RKO (cell line): ENCODE data around the gene NELL1.
A peak's percentile ranks its signal among the peaks of the same experiment; 100 is the strongest.

ENCODE experiments used
- DNase-seq: peaks from one replicate; pipeline ENCODE4 v3.0.0-alpha.2; 2016; ENCODE audit warnings: low spot score

NELL1 gene

GRCh38 chr11:21564833-21565682, 895.7 kb downstream of the NELL1 start:
- DNase-seq = no peak

DNA sequence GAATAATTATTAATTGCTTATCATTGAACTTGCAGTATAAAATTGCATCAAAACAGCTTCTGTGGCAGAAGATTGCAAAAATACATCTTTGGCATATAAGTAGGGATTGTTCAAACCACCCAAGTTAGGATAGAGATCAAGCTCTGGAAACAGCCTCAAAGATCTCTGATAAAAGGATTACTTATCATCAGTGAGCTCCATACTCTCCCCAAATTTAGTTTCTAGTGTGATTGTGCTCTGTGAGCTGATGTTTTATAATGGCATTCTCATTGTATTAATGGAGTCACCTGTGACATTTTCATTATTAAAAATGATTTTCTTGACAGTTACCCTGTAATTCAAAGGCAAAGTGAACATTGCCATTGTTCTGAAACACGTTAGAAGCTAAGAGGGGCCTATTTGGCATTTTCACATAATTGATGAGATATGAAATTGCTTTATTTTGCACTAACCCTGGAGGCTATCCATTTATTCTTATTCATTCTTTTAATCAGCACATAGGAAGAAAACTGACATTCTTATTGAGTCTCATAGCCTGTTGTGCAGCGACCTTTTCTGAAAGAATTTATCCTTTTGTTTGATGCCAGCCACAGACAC, 897.2 kb downstream of the NELL1 start:
- no peak for DNase-seq

- DNase-seq = no peak
These were observed 898.4 kb downstream of the NELL1 start for GRCh38 chr11:21567645-21568290.

GRCh38 chr11:21572210-21572609, 902.8 kb downstream of the NELL1 start:
- DNase-seq = no peak

DNA sequence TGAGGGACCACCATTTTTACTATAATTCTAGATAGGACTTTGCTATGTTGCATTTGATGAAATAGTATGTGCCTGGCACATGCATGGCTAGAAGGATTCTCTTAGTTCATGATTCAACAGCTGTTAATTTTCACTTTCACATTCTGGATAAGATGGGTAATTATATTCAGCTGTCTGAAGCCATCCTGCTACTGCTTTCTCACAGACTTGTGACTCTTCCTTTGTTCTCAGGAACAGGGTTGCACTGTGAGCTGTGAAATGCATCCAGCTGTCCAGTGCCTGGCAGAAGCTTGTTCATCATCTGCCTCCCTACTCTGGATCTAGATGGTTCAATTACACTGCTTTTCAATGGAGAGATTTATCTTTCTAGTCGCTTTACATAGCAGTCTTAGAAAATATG, 913.4 kb downstream of the NELL1 start:
- no peak for DNase-seq

GRCh38 chr11:21588754-21589153, 919.4 kb downstream of the NELL1 start:
- no peak for DNase-seq

DNA sequence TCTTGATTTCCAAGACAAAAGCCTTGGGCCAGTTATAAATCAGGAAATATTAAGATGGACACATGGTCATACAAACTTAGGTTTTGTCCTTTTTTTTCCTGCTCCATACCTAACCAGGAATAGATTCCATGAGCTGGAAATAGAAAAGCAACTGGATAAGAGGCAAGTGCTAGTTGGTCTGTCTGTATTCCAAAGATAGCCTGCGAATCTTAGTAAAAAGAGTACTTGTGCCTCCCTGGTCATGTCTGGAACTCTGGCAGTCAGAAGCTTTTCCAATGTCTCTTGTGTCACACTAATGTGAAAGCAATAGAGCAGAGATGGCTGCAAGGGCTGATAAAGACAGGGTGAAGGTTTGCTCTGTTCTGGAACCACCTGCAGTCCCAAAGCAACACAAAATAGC, 933.3 kb downstream of the NELL1 start:
- no peak for DNase-seq

- no peak for DNase-seq
These were observed 934.5 kb downstream of the NELL1 start for GRCh38 chr11:21603886-21604285.

DNA sequence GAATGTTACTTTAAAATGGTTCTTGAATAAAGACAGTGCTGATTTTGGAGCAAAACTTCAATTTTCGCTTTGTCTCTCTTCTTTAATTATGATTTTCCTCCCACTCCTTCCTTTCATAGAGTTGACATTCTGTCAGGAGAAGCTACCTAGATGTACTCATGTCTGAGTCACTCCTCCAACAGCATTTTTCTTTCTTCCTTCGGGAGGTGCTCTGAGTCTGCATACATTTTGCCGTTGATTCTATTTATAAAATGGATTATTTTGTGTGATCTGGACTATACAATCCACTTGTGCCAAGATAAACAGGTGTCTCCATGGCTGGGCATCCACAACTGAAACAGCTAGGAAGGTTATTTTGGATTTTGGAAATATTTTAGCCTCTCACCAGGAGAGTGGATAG, 935.2 kb downstream of the NELL1 start:
- DNase-seq = no peak

DNA sequence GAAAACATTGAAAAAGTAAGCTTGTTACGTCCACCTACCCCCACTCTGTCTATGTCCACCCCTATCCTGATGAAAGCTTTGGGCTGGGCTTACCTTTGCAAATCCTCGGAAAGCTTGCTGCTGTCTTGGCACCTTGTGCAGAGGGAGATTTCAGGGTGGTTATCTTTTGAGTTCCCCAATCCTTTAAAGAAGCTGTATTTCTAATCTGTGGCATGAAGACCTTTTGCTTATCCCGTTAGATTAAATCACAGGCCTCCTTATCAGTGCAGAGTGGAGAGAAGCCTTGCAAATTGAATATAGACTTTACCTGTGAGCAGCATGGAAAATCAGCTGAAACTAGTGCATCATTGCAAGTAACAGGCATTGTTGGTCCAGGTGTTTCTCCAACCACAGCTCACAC, 942.9 kb downstream of the NELL1 start:
- no peak for DNase-seq

GRCh38 chr11:21614961-21615360, 945.6 kb downstream of the NELL1 start:
- no peak for DNase-seq

GRCh38 chr11:21615955-21616371, 946.6 kb downstream of the NELL1 start:
- DNase-seq = no peak

DNA sequence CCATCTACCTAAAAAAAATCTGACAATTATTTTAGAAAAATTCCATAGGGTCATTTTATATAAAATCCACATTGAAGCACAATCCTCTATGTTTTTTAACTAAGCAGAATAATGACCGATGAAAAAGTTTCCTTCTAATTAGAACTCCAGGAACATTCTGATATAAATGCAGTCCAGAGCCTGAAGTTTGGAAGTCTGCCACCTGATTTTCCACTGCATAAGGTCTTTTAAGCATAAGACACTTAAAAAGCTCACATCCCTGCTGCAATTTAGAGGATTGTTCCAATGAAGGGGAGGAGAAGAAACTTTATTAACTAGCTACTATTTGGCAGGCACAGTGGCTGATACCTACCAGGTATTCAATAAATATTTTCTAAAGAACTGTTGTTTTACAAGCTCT, 953.2 kb downstream of the NELL1 start:
- no peak for DNase-seq

GRCh38 chr11:21622995-21623394, 953.6 kb downstream of the NELL1 start:
- DNase-seq = peak; percentile 17
